NK-92 treated with Interleukin-12 subunit alpha and Interleukin-12 subunit beta, amount 100 ng/mL, for 24 hours (cell line): ENCODE data around the gene CPSF6.
"Not testable (repeated sequence)": the region's sequence is repeated elsewhere in the genome, so short reads cannot be mapped to it uniquely, and the experiment has no call there.

Experiments used
- DNase-seq: peaks from one replicate; lab custom pipeline; 2025; lab: John Stamatoyannopoulos, UW

Gene CPSF6

GRCh38 chr12:69239352-69239921 lies at the start of gene CPSF6:
CPSF6 (plus strand) TSS chr12:69239569; CDS start chr12:69239647, 78 bp downstream.
- peak; percentile 75 for DNase-seq

GRCh38 chr12:69196302-69197288 lies 42.8 kb upstream of the CPSF6 start:
- DNase-seq, result no peak

- not testable (repeated sequence) for DNase-seq
Measured at GRCh38 chr12:69199976-69200375, 39.4 kb upstream of the CPSF6 start.

- DNase-seq, result no peak
Measured at GRCh38 chr12:69204191-69204590, 35.2 kb upstream of the CPSF6 start.

GRCh38 chr12:69210661-69211060 lies 28.7 kb upstream of the CPSF6 start:
- DNase-seq, result no peak

- no peak for DNase-seq
Measured at GRCh38 chr12:69211160-69211559, 28.2 kb upstream of the CPSF6 start.

- DNase-seq, result no peak
Measured at GRCh38 chr12:69214169-69214568, 25.2 kb upstream of the CPSF6 start.

- DNase-seq, result no peak
Measured at GRCh38 chr12:69225251-69225910, 14.0 kb upstream of the CPSF6 start.

- no peak for DNase-seq
Measured at GRCh38 chr12:69231479-69231878, 7.9 kb upstream of the CPSF6 start.

GRCh38 chr12:69238589-69239351 lies 599 bp upstream of the CPSF6 start:
- no peak for DNase-seq

GRCh38 chr12:69239922-69240630 lies 707 bp downstream of the CPSF6 start:
- DNase-seq, result peak; percentile 31

- no peak for DNase-seq
Measured at GRCh38 chr12:69240631-69240995, 1.2 kb downstream of the CPSF6 start.

GRCh38 chr12:69241438-69242092 lies 2.2 kb downstream of the CPSF6 start:
- DNase-seq, result no peak

- DNase-seq, result no peak
Measured at GRCh38 chr12:69243099-69244084, 4.0 kb downstream of the CPSF6 start.

GRCh38 chr12:69247268-69248018 lies 8.1 kb downstream of the CPSF6 start:
- no peak for DNase-seq

- no peak for DNase-seq
Measured at GRCh38 chr12:69252033-69252432, 12.7 kb downstream of the CPSF6 start.

- DNase-seq, result no peak
Measured at GRCh38 chr12:69254046-69254445, 14.7 kb downstream of the CPSF6 start.

- no peak for DNase-seq
Measured at GRCh38 chr12:69254862-69255261, 15.5 kb downstream of the CPSF6 start.

GRCh38 chr12:69258655-69259054 lies 19.3 kb downstream of the CPSF6 start:
- DNase-seq, result no peak
